GM20000 (cell line): ENCODE measurements around the gene JAKMIP3.

ENCODE experiments used
- DNase-seq: peaks from one replicate; pipeline ENCODE4 v3.0.0; 2012; ENCODE audit warnings: low spot score
- CTCF ChIP-seq: IDR thresholded peaks from 2 replicates; pipeline ENCODE4 v1.5.1; 2012; ENCODE audit warnings: mild to moderate bottlenecking, control low read depth; ENCODE audit errors: extremely low read depth, missing control alignments

JAKMIP3 gene

GRCh38 chr10:132065491-132066105 is at the start of gene JAKMIP3:
JAKMIP3 (plus strand) TSS chr10:132065946; CDS start chr10:132104809, 38,863 bp downstream.
- no peak for DNase-seq
- TF ChIP-seq CTCF = no peak

- no peak for TF ChIP-seq CTCF
- no peak for DNase-seq
Observed at GRCh38 chr10:132016514-132016913, 49.2 kb upstream of the JAKMIP3 start.

- no peak for TF ChIP-seq CTCF
- DNase-seq = no peak
Observed at GRCh38 chr10:132018446-132018845, 47.3 kb upstream of the JAKMIP3 start.

- no peak for DNase-seq
- TF ChIP-seq CTCF = no peak
Observed at GRCh38 chr10:132019366-132019765, 46.4 kb upstream of the JAKMIP3 start.

- peak; percentile 5 for DNase-seq
Observed at GRCh38 chr10:132020456-132020855, 45.3 kb upstream of the JAKMIP3 start.

GRCh38 chr10:132021046-132021445 is 44.7 kb upstream of the JAKMIP3 start:
- no peak for DNase-seq
- no peak for TF ChIP-seq CTCF

More at GRCh38 chr10:132020456-132020855, 45.3 kb upstream of the JAKMIP3 start:
- TF ChIP-seq CTCF = no peak

- TF ChIP-seq CTCF = no peak
- DNase-seq = peak; percentile 4
Observed at GRCh38 chr10:132021504-132022143, 44.1 kb upstream of the JAKMIP3 start.
